ENCODE measurements around the gene IRAK1.

The IRAK1 gene

DNA sequence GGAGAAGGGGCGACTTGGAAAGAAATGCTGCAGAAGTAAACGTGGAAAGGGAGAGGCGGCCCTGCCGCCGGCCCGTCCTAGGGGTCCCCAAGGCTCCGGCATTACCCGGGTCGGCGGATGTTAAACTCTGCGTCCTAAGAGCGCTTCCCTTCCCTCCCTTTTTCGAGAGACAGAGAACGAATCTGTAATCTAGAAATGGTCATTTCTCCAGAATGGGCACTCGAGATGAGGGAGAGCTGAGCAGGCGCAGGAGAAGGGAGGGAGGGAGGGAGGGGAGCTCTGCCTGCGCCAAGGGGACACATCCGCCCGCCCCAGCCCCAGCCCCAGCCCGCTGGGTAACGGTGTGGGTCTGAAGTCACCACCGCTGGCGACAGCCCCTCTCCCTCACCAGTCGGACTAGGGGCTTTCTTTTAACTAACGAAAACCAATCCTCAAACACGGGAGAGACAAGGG lies 49.8 kb downstream of the IRAK1 start:
- no peak for DNase-seq

DNA sequence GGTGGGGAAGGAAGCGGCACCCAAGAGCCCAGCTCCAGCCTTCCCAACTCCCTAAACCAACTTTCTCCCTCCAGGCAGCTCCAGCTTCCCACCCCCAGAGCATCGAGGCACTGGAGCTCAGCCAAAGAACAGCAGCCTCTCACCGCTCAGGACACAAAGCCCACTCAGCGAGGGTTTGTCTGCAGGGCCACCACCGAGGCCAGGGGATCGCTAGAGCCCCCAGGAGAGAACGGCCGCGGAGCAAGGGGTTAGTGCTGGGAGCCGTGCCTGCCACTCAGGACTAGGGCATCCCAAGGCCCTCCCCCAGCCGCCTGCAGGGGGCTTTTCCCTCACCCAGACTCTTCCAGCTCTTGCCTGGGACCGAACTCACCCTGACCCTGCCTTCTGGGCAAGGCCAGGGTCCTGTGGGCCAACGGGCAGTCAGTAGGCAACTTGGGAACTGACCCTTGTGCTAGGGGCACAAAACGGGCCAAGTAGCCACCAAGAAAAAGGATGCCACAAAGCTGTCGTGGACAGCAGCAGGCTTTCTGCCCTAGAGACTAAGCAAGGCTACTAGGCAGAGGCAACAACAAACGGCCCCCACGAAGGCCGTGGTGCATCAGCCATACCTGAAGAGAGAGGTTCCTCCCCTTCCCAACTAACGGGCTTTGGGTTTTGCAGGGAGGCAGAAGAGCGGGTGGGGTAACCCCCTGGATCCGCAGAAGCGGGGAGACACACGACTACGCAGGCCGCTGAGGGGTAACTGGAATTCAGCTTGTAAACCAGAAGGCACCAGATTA lies 50.4 kb downstream of the IRAK1 start:
- no peak for DNase-seq

DNA sequence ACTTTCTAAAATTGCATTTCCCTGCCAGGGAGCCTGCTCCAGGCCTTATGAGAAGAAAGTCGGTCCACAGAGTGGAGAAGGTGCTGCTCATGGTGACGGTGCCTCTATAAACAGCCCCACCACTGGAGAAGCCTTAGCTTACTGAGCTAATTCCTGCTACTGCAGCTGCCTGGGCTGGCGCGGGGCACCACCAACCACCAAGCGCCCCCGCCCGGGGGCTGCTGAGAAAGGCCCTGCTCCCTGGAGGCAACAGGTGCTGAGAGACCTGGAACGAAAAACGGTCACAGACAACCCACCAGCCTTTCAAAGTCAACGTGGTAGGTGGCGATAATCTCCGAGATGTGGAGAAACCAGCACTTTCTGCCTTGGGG lies 51.0 kb downstream of the IRAK1 start:
- DNase-seq, result no peak

DNA sequence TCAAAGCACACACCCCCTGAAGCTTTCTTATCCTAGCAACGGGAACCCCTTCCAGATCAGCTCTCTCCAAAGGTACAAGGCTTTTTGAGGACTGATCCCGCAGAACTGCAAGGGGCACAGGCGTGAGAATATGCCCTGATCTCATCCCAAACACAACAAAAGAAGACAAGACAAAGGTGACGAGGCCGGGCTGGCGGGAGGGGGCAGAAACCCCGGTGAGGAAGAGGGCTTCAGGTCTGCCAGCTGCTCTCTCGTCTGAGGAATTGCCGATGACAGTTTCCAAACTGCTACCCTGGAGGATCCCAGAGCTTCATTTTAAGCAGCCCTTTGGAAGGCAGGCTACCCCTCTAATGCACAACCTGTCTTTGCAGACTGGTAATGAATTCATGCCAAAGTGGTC lies 51.4 kb downstream of the IRAK1 start:
- no peak for DNase-seq

DNA sequence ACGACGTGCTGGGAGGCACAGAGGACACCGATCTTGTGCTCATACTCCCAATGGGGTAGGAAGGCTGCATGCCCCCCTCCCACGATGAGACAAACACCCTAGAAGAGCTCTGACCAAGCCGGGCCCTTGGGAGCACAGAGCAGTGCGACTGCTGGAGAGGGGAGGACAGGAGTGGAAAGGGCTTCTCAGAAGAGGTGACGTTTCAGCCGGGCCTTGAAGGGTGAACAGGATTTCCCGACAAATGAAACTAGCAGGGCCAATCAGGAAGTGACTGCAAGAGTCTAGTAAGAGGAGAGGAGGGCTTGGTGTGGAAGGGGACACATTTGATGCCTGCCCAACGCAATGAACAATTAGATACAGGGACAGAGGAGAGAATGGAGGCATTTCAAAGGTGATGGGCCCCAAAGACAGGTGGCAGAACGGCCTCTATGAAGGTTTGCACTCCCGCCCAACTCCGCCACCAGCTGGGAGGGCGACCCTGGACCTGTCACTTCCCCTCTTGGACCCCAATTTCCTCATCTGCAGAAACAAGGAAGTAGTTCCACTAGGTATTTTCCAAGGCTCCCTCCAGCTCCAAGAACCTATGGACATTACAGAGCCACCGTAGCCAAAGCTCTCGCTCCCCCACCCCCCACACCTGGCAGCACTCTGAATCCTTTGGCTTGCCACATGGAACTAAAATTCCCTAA lies 52.0 kb downstream of the IRAK1 start:
- DNase-seq, result no peak

DNA sequence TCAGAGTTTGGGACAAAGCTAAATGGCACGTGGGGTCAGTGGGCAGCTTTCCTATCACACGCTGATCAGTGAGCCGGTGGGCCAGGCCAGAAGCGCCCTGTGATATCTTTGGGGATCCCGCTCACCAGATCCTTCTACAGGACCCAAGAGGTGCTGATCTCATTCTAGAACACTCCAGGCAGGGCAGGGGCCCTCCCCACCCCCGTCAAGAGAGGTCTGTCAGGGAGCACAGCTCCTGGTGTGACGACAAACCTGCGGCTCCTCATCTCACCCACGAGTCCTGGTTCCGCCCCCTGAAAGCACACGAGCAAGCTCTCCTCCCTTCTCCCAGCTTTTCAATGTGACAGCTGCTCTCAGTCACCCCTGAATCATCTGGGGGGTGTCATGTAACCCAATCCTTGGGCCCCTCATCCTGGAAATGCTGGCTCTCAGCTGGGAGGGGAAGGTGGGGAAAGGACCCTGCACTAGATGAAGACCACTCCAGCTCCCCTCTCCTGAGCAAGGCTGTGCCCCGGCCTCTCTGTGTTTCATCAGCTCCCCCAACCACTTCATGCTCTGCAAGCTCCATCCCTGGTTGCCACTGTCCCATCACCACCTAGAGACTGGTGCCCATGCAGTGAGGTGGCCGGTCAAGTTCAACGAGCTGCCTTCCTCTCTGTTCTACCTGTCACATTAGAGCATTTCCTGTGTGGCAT lies 52.7 kb downstream of the IRAK1 start:
- no peak for DNase-seq

DNA sequence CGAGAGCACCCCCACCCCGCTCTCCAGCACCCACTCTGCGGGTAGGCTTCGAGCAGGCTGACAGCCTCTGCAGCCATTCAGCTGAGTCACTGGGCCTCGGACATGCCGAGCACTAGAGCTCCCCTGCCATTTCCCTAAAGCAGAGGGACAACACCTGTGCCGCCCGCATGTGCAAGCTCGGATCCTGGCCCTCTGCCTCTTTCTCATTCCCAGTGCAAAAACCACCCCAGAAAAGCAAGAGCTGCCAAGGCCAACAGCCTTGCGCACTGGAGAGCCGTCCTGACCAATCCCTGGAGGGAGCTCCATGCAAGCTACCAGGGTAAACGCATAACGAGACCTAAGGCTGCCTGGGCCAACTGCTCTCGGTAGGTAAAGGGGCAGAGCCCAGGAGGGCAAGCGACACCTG lies 53.4 kb downstream of the IRAK1 start:
- DNase-seq, result no peak

DNA sequence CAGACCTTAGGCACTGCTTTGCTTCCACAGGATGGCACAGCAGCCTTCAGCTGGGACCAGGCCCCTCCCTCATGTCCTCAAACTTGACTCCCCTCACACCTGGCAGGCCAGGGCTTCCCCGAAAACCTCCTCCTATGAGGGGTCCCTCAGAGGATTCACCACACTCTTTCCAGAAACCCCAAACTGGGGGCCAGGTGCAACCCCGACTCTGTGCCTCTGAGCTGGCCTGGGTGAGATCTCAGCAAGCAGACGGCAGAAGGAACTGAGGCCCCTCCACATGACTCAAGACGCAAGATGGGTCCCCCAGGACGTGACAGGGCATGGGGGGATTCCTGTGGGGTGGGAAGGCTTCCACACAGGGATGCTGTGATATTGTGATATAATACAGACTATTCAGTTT lies 54.3 kb downstream of the IRAK1 start:
- no peak for DNase-seq

DNA sequence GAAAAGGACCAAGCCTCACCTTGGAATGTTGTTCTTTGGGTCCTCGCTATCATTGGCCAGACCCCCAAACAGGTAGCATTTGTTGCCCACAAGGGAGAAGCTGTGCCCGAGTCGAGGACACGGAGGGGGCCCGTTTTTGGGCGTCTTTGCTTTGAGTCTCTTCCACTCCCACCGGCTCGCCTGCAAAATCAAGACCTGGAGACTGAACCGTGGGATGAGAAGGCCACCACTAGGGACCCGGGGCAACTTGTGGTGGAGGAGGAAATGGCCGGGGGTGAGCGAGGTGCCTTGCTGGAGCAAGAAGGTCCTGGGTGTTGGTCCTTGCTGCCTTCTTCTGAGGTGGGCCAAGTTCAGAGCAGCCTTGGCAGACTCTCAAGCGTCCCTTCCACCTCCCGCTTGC lies 55.6 kb downstream of the IRAK1 start:
- DNase-seq, result no peak

DNA sequence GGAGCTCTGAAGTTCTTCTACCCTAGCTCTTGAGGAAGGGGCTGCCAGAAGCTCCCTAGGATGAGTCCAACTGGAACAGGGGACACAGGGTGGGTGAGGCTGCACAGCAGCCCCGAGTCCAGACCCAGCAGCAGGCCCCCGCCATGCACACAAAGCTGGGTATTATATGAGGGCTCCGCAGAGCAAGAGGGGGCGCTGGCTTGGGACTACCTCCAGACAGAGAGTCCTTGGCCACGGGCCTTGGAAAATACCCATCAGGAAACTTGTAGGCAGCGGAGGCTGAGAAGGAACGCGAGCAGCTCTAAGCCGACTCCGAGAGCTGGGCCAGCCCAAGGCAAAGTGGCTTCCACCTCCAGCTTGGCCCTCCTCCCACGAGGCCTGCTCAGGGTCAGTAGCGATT lies 56.2 kb downstream of the IRAK1 start:
- DNase-seq, result no peak

DNA sequence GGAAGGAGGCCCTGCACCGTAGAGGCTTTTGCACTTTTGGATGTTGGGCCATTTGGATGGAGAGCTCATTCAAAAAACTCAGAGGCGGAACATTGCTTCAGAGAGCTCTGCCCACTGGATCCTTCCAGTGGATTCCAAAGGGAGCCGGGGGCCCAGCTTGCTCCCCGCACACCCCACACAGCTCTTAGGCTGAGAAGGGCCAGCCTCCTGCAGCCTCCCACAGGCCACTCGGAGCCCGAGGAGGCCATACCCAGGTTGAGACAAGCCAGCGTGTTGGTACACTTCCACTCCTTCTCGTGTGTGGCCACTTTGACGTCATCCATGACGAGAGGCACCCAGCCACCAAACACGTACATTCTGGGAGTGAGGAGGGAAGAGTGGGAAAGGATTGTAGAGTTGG lies 58.4 kb downstream of the IRAK1 start:
- no peak for DNase-seq

DNA sequence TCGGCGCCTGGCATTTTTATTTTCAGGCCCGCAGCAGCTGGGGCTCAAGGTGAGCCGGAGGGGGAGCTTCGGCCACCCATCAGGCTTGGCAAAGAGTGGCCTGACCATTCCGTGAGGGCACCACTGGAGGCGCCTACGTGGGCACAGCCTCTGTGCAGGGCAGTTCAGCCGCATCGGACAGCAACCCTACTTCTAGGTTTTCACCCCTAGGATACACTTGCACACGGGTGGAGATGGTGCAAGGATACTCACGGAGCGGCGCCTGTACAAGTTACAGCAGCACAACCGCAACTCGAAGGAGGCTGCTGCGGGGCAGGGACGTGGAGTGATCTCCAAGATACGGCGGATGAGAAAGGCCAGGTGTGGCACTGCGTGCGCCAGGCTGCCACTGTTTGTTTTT lies 58.9 kb downstream of the IRAK1 start:
- DNase-seq, result no peak
